Activated T-helper 9 cell treated with anti-CD3 and anti-CD28 coated beads, Interleukin-2, amount 50 U/mL, for 16 hours (primary cell): ENCODE results near the gene DGKQ.
"Not testable (repeated sequence)": the region's sequence is repeated elsewhere in the genome, so short reads cannot be mapped to it uniquely, and the experiment has no call there.

ENCODE experiments used
- DNase-seq: peaks from one replicate; pipeline ENCODE4 v3.0.0-alpha.2; 2020; ENCODE audit warnings: low read depth

Gene DGKQ

GRCh38 chr4:993111-994029 is 20.0 kb upstream of the DGKQ start, which contains the start of gene SLC26A1:
TSS of gene SLC26A1 (minus strand) at chr4:993404. CDS start at chr4:991703, 1,701 bp downstream.
- DNase-seq, result no peak

- no peak for DNase-seq
These were observed 19.1 kb upstream of the DGKQ start for GRCh38 chr4:992297-993110.

GRCh38 chr4:991451-992296 is 18.3 kb upstream of the DGKQ start:
- DNase-seq, result no peak

DNA sequence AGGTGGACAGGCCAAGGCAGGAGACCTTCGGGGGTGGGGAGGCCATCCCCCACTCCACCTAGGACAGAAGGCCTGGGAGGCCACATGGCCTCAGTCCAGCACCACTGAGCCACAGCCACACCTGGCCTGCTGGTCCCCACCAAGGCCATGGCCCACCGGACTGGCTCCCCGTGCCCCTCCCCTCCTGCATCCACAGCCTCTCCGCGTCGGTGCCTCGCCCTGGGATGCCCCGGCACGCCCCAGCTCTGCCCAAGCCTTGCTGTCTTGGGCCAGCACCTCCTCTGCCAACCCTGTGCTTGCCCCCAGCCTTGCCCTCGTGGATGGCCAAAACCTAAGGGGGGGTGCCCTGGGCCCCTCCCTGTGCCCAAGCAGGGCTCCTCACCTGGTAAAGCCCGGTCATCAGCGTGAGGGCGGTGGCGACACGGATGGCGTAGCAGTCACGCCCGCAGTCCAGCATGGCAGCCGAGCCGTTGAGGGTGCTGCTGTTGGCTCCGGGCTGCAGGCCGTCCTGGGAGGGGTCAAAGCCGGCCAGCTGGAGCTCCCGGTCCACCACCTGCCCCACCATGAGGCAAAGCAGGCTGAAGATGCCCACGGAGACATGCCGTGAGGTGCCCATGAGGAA is 17.5 kb upstream of the DGKQ start:
- DNase-seq, result no peak

DNA sequence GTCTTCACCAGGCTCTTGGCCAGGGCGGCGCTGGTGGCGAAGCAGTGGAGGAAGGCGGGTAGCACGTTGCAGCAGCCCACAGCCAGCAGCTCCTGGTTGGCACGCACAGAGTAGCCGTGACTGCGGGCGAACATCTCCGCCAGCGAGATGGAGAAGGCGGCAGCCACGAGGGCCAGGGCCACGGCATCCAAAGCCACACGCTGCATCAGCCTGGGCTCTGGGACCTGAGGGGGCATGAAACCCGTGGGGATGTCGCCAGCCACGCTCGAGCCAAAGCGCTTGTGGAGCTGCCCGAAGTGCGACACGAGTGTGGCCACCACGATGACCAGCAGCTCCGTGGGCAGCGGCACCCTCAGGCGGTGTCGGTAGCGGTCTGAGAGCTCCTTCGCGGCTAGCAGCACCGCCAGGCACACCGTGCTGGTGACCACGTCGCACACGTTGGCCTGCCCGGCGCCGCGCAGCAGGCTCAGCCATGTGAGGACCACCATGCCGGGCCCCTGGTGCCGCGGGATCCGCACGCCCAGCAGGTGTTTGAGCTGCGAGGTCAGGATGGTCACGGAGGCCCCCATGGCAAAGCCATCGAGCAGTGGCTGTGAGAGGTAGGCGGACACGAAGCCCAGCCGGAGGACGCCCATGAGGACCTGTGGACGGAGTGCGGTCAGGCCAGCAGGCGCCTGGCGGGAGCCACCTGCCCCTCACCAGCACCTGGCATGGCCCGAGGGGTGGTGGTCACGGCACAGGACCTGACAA is 16.5 kb upstream of the DGKQ start:
- DNase-seq, result no peak

GRCh38 chr4:988726-989721 is 15.7 kb upstream of the DGKQ start:
- DNase-seq, result no peak

DNA sequence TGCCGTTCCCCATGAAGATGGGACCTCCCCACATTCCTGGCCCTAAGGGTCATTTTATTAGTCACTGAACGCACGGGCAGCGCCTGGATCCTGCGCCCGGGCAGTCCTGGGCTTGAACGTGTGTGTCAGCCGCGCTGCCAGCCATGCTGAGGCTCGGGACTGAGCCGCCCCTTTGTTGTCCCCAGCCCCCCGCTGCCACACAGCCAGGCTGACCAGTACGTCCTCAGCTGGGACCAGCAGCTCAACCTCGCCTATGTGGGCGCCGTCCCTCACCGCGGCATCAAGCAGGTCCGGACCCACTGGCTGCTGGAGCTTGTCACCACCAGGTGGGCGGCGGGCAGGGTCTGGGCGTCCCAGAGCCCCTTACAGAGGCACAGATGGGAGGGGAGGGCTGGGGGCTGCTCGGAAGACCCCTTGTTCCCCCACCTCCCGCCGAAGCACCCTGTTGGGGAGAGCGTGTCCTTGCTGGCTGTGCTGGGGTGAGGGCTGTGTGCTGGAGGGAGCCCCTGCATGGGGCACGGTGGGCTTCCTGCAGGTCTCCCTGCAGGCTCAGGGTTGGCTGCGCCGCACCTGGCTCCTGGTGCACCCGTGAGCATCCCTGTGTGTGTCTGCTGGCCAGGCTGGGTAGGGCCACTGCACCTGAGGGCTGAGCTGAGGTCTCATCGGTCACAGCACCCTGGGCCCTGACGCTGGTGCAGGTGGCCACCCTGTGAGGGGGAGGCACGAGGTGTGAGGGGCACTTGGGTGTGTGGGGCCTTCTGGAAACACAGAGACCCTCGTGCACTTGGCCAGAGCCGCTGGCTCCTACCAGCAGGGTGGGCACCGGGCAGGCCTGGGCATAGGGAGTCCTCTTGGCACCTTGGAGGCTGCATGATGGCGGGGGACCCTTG is 14.5 kb upstream of the DGKQ start:
- DNase-seq, result no peak

DNA sequence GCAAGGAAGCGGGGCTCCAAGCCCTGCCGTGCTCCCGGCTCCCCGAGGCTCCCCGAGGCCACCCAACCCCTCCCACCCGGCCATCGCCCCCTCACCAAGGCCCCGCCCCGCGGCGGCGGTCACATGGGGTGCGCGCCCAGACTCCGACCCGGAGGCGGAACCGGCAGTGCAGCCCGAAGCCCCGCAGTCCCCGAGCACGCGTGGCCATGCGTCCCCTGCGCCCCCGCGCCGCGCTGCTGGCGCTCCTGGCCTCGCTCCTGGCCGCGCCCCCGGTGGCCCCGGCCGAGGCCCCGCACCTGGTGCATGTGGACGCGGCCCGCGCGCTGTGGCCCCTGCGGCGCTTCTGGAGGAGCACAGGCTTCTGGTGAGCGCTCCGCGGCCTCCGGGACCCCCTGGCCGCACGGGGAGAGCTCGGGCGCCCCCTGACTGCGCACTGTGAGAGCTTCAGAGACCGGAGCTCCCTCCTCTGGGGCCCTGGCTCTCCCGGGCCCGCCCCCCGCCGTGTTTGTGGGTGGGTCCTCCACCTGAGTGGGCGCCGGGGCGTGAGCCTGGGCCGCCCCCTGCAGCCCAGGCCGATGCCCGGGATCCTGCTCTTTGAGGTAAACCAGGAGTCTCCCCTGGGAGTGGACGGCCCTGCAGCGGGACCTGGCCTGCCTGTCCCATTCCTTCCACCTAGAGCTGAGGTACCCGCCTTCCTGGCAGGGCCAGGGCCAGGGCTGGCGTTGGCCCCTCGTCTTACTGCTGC is 13.7 kb upstream of the DGKQ start, which contains the start of gene IDUA:
Gene IDUA, plus strand, starts transcription at position 166 of the 745 bp plus-strand sequence. Its CDS starts 41 bp downstream, at position 207.
- peak; percentile 79 for DNase-seq

DNA sequence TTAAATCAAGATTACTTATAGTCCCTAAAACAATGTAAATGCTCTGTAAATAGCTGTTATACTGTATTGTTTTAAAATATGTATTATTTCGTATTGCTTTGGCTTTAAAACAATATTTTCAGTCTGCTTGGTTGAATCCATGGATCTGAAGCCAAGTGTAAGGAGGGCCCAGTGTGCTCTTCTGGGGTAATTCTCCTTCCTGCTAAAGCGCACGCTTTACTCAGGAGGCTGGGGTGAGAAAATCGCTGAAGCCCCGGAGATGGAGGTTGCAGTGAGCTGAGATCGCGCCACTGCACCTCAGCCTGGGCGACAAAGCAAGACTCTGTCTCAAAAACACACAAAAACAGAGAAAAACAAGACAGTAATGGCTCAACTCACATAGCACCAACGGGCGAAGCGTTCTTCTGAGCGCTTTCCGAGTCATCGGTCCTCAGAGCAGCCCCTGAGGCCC is 13.1 kb upstream of the DGKQ start:
- no peak for DNase-seq

GRCh38 chr4:985123-985830 is 11.9 kb upstream of the DGKQ start:
- DNase-seq, result peak; percentile 65

DNA sequence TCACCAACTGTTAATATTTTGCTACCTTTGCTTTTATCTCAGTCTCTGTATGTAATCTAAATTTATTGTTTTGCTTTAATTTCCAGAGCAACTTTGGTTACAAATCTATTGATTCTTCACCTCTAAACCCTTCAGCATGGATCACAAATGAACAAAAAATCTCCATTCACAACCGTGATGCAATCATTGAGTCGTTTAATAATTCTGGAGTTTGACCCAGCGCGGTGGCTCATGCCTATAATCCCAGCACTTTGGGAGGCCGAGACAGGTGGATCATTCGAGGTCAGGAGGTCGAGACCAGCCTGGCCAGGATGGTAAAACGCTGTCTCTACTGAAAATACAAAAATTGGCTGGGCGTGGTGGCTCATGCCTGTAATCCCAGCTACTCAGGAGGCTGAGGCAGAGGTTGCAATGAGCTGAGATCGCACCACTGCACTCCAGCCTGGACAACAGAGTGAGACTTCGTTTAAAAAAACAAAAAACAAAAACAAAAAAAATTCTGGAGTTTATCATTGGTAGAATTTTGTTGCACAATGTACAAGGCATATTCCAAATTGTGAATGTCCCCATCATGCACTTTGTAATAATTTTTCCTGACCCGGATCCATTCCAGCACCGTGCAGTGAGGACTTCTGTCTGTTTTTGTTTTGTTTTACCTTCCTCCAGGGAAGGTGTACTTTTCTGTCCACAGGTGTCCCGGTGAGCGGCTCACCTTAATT is 11.1 kb upstream of the DGKQ start:
- no peak for DNase-seq

GRCh38 chr4:982814-983213 is 9.4 kb upstream of the DGKQ start:
- no peak for DNase-seq

DNA sequence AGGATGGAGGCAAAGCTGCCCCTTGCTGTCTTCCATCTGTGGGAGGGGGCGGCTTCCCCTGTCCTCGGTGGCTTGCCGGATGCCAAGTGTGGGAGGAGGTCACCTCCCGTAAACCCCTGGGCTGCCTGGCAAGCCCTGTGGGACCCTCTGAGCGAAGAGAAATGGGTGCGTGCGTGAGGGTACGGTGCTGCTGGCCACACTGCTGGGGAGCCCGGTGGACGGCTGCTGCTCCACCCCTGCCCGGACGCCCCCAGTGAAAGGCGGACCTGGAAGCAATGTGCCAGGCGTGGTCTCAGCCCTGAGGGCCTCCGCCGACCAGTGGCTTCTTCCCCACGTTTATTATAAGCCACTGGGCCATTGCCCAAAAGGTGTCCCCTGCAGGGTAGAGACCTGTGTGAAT is 8.9 kb upstream of the DGKQ start:
- DNase-seq, result no peak

DNA sequence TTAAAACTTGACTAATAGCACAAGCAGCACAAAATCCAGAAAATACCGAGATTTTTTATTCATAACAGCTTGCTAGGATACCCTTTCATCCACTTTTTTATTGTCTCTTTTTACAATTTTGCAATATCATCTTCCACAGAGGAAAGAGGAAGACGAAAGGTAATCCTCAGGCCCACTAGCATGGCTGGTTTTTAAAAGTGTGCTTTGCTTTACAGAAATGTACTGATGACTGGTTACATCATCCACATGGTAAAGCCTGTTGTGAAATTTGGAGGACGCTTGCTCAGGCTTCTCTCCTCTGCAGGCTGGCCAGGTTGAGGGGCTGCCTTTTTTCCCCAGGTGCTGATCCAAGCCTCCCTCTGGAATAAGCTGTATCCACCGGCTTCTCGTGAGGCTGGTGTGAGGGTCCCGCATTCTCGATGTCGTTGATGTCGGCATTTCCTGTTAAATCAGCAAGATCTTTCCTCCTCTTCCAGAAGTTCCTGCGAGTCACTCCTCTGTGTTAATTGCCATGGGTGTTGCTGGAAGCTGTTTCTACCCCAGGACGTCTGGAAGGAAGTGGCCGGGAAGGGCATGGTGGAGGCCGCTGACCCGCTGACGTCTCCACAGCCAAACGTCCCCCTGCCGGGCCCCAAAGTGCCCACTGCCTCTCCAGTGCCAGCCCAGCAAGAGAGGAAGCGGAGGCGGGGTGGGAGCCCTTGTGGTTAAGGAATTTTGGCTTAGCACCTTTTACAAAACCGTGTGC is 5.8 kb upstream of the DGKQ start:
- no peak for DNase-seq

DNA sequence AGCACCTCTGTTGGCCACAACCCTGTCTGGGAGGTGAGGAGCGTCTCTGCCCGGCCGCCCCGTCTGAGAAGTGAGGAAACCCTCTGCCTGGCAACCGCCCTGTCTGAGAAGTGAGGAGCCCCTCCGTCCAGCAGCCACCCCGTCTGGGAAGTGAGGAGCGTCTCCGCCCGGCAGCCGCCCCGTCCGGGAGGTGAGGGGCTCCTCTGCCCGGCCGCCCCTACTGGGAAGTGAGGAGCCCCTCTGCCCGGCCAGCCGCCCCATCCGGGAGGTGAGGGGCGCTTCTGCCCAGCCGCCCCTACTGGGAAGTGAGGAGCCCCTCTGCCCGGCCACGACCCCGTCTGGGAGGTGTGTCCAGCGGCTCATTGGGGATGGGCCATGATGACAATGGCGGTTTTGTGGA is 2.6 kb upstream of the DGKQ start:
- DNase-seq, result not testable (repeated sequence)

DNA sequence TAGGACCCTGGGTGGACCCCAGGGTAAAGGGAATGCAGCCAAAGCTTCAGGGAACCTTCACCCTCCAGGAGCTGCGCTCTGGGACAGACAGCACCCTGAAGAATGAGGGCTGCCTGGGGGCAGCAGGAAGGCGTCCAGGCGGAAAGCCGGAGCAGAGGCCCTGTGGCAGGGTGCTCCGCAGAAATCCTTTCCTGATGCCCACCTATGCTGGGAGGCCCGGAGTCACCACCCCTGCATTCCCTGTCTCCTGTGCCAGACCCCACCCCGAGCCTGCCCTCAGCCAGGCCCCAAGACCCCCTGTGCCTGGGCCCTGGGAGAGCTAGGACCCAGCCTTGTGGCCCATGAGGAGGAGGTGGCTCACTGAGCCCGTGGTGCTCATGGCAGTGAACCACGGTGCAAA is 1.3 kb upstream of the DGKQ start:
- DNase-seq, result no peak
